RPMI7951 (cell line): ENCODE measurements around the gene NDUFAF4. TPM values are rescaled to one million over a fixed set of nuclear protein-coding genes. Genes with fewer than 3 reads are reported as not detected.

Source experiments
- DNase-seq: peaks from one replicate; pipeline ENCODE4 v3.0.0-alpha.2; 2012; ENCODE audit warnings: low read depth
- total RNA-seq: library from RNA; depleted of rRNA; stranded (reverse); fragments of >200 nt; shearing (Covaris generic); gene quantifications from 2 replicates; pipeline ENCODE4 v1.2.3, GENCODE V29; 2014; rRNA removed

NDUFAF4 gene
- total RNA-seq = 57.1 and 57.6 TPM in 2 replicates

- DNase-seq = peak; percentile 89
These were observed at the start of gene NDUFAF4 for GRCh38 chr6:96897396-96898240. NDUFAF4 (minus strand) TSS chr6:96897891; CDS start chr6:96897801, 90 bp downstream.

GRCh38 chr6:96947055-96947454 lies 49.4 kb upstream of the NDUFAF4 start:
- no peak for DNase-seq

- no peak for DNase-seq
These were observed 46.0 kb upstream of the NDUFAF4 start for GRCh38 chr6:96943555-96944215.

GRCh38 chr6:96942676-96943075 lies 45.0 kb upstream of the NDUFAF4 start:
- no peak for DNase-seq

- peak; percentile 58 for DNase-seq
These were observed 42.6 kb upstream of the NDUFAF4 start for GRCh38 chr6:96940322-96940721.

GRCh38 chr6:96939007-96939805 lies 41.5 kb upstream of the NDUFAF4 start:
- DNase-seq = peak; percentile 84

- no peak for DNase-seq
These were observed 36.4 kb upstream of the NDUFAF4 start for GRCh38 chr6:96934087-96934486.

GRCh38 chr6:96931198-96931597 lies 33.5 kb upstream of the NDUFAF4 start:
- no peak for DNase-seq

GRCh38 chr6:96929741-96930140 lies 32.0 kb upstream of the NDUFAF4 start:
- DNase-seq = no peak

- DNase-seq = no peak
These were observed 30.0 kb upstream of the NDUFAF4 start for GRCh38 chr6:96927660-96928059.

GRCh38 chr6:96926425-96926824 lies 28.7 kb upstream of the NDUFAF4 start:
- DNase-seq = no peak

- DNase-seq = no peak
These were observed 27.6 kb upstream of the NDUFAF4 start for GRCh38 chr6:96925290-96925687.

- no peak for DNase-seq
These were observed 26.3 kb upstream of the NDUFAF4 start for GRCh38 chr6:96923871-96924493.

GRCh38 chr6:96923400-96923799 lies 25.7 kb upstream of the NDUFAF4 start:
- DNase-seq = no peak

GRCh38 chr6:96917098-96917497 lies 19.4 kb upstream of the NDUFAF4 start:
- DNase-seq = no peak

- DNase-seq = no peak
These were observed 15.9 kb upstream of the NDUFAF4 start for GRCh38 chr6:96913621-96914020.

GRCh38 chr6:96911751-96912150 lies 14.1 kb upstream of the NDUFAF4 start:
- no peak for DNase-seq

- DNase-seq = no peak
These were observed 13.5 kb upstream of the NDUFAF4 start for GRCh38 chr6:96911171-96911570.

- DNase-seq = no peak
These were observed 12.1 kb upstream of the NDUFAF4 start for GRCh38 chr6:96909811-96910210.

GRCh38 chr6:96907498-96907897 lies 9.8 kb upstream of the NDUFAF4 start:
- DNase-seq = peak; percentile 16

- no peak for DNase-seq
These were observed 3.2 kb upstream of the NDUFAF4 start for GRCh38 chr6:96900873-96901272.
